NT2/D1 (cell line): ENCODE measurements around the gene BTG2.

Source experiments
- SUZ12 ChIP-seq: IDR thresholded peaks from 2 replicates; pipeline ENCODE4 v1.6.1; 2011; ENCODE audit not compliant: insufficient read length, insufficient read depth; ENCODE audit errors: extremely low read depth
- YY1 ChIP-seq: IDR thresholded peaks from 2 replicates; pipeline ENCODE4 v1.6.1; 2011; ENCODE audit not compliant: insufficient read length, insufficient read depth
- ZNF274 ChIP-seq: IDR thresholded peaks from 2 replicates; pipeline ENCODE4 v1.6.1; 2011; ENCODE audit warnings: mild to moderate bottlenecking, low read depth, low read length

- no peak for TF ChIP-seq YY1
- TF ChIP-seq ZNF274, result no peak
- TF ChIP-seq SUZ12, result no peak
Observed at GRCh38 chr1:203331224-203331623, 25.9 kb downstream of the BTG2 start.
